NCI-H1105 (cell line): ENCODE data around the gene SRGAP2C.
"Not testable (repeated sequence)": the region's sequence is repeated elsewhere in the genome, so short reads cannot be mapped to it uniquely, and the experiment has no call there.

Source experiments
- DNase-seq: peaks from one replicate; lab custom pipeline; 2025; lab: John Stamatoyannopoulos, UW

The SRGAP2C gene

DNA sequence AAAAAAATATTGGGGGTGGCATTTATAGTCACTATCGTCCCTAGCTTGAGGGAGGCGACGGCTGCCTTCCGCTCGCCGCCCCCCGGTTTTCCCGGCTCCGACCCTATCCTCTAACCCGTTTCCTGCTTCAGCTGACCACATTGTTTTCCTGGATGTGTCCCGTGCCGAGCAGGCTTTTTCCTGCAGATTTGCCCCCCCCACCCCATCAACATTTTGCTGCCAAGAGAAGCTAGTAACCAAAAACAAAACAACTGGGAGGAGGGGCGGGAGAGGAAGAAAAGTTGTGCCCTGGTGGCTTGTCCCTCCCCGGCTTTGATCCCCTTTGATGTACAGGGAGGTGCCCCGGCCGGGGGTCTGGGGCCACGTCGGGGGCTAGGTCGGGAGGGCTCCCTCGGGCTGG is 1.4 kb downstream of the SRGAP2C start:
- DNase-seq, result not testable (repeated sequence)

DNA sequence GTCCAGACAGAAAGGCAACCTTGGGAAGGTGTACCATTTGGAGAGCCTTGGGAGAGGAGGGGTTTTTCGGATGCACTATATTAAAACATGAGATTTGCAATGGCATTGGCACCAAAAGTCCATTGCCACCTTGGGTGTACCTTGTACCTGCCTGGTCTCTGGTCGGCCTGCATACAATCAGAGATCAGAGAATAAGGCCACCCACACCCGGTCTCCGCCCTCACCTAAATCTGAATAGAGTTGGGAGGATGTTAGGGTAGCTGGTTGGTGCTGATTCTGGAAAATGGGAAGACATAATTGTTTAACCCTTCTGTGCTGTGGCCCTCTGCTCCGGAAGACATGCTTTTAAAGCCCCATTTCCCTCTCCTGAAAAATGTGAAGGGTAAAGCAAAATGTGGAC is 3.1 kb downstream of the SRGAP2C start:
- DNase-seq, result not testable (repeated sequence)

GRCh38 chr1:121192512-121192911 is 7.7 kb downstream of the SRGAP2C start:
- not testable (repeated sequence) for DNase-seq

DNA sequence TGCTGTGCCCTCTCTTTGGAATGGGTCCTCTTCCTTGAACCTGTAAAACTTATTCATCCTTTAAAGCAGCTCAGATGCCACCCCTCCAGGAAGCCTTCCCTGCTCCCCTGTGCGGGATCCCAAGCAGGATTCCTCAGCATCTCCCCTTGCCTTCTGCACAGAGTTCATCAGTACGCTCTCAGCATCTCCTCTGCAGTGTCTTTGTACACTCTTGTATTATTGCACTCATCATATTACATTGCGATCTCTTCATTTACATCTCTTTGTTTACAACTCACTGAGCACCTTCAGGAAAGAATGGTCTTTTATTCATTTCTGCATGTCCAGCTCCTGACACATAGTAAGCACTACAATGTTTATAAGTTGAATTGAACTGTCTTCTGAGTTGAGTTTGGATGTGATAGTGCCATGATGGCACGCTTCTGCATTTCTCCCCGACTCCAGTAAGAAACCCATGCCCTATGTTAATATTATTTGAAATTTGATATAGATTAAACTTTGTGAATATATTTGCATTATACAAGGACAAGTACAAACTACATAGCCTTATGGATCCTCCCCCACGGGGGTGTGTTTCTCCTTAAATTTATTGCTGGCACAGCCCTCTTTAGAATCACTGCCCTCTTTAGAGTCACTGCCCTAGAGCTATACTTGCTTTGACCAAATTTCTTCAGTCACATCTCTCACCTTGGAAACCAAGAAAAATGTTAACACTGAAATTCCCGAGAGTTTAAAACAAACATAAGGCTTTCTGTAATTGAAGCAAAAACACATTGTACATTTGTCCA is 12.5 kb downstream of the SRGAP2C start:
- not testable (repeated sequence) for DNase-seq

GRCh38 chr1:121199763-121200162 is 15.0 kb downstream of the SRGAP2C start:
- DNase-seq, result not testable (repeated sequence)

- DNase-seq, result not testable (repeated sequence)
These were observed 15.5 kb downstream of the SRGAP2C start for GRCh38 chr1:121200232-121200631.

DNA sequence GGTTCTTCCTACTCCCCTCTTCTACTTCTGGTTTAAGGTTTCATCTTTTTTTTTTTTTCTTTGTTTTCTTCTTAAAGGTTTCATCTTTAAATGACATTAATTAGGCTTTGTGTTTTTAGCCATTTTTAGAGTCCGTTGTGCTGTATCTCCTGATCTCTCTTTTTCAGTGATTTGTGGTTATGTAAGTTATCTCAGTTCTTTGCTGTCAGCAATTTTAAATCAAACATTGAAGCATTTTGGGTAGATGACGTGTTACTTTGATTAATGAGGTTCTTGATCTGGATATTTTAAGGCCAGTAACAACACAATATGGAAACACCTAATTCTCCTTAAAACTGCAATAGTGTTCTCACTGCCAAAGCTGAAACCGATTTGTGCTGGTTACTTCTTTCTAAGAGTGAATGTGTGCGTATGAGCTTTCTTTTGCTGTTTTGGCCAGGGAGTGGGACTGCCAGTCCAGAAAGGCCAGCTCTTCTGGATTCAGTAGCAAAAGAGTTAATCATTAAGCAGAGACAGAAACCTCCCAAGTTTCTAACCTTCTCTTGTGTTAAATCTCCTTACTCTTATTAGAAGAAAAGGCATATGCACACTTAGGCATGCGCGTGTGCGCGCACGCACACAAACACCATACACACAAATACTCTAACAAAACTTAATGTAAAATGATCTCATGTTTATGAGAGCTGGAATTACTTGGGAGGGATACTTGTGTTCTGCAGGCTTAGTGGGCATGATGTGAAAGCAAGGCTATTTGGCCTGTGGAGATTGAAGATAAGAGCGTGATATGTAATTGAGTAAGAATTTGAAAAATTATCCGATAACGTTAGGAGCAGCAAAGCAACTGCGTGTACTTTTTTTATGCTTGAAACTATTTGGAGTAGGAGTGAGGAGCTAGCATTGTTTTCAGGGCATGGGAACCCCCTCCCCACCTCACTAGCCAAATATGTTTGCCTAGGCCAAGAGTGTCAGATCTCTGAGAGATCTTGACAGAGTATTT is 16.5 kb downstream of the SRGAP2C start:
- not testable (repeated sequence) for DNase-seq

DNA sequence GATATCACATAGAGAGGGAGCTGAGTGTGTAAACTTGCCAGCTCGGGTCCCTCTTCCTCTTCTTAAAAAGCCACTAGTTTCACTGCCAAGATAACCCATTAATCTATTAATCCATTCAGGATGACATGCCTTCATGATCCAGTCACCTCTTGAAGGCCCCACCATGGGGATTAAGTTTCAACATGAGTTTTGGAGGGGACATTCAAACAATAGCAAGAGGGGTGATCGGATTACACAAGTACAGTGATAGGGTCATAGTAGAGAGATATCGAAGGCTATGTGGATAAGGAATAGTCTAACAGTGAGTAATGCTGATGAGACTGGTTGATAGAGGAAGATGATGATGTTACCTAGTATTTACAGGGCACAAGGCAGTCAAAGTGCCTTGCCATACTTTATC is 18.2 kb downstream of the SRGAP2C start:
- not testable (repeated sequence) for DNase-seq

- DNase-seq, result not testable (repeated sequence)
These were observed 21.3 kb downstream of the SRGAP2C start for GRCh38 chr1:121205786-121206711.

- DNase-seq, result not testable (repeated sequence)
These were observed 22.6 kb downstream of the SRGAP2C start for GRCh38 chr1:121207328-121207727.

DNA sequence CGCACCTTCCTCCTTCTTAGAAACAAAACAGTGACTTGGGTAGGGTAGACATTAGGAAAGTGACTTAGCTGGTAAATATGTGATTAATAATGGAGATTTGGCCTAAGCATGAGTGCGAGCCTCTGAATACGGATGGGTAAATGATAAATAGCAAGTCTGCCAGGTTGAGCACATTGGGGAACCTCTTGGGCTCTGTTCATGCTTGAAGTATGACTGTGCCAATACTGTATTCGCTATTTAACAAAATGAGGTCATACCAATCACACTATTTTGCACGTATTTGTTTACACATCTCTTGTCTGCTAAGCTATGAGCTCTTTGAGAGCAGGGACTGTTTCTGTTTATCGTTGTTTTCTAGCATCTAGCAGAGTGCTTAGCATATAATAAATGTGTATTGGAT is 23.6 kb downstream of the SRGAP2C start:
- DNase-seq, result not testable (repeated sequence)

GRCh38 chr1:121210778-121211177 is 26.0 kb downstream of the SRGAP2C start:
- not testable (repeated sequence) for DNase-seq

- DNase-seq, result not testable (repeated sequence)
These were observed 28.7 kb downstream of the SRGAP2C start for GRCh38 chr1:121213491-121213890.

GRCh38 chr1:121214544-121215156 is 29.9 kb downstream of the SRGAP2C start:
- DNase-seq, result not testable (repeated sequence)

GRCh38 chr1:121215699-121216417 is 31.1 kb downstream of the SRGAP2C start:
- not testable (repeated sequence) for DNase-seq

DNA sequence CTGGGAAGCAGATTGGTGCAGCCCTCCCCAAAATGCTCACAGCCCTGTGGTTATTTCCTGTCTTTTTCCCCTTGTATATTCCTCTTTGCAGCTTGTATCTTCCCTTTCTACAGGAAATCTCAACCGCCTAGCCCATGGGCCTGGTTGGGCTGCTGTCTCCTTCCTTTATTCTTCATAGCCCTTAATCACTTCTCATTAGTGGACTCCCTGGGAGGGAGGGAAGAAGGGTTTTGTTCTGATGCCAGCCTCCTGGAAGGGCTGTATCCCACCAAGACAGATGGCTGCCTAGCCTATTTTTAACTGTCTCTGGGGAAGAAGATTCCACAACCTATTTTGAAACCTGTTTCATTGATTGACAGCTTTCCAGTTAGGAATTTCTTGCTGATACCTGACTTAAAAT is 31.9 kb downstream of the SRGAP2C start:
- DNase-seq, result not testable (repeated sequence)

DNA sequence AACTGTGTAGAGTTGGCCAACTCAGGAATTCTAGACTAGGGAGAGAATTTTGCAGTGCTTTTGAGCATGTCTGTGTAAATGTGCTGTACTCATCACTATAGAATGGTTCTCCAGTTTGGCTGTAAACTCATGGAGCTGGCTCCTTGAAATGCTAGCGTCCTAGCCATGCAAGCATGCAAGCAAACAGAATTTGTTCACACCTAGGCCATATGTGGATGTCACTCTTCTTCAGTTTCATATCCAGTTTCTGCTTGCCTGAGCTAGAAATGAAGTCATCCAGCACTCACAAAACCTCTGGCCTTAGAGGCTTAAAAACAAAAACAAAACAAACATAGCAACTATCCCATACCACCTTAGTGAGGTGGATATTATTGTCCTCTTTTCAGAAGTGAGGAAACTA is 37.0 kb downstream of the SRGAP2C start:
- not testable (repeated sequence) for DNase-seq

GRCh38 chr1:121224714-121225113 is 39.9 kb downstream of the SRGAP2C start:
- not testable (repeated sequence) for DNase-seq

- not testable (repeated sequence) for DNase-seq
These were observed 41.6 kb downstream of the SRGAP2C start for GRCh38 chr1:121226295-121226904.

DNA sequence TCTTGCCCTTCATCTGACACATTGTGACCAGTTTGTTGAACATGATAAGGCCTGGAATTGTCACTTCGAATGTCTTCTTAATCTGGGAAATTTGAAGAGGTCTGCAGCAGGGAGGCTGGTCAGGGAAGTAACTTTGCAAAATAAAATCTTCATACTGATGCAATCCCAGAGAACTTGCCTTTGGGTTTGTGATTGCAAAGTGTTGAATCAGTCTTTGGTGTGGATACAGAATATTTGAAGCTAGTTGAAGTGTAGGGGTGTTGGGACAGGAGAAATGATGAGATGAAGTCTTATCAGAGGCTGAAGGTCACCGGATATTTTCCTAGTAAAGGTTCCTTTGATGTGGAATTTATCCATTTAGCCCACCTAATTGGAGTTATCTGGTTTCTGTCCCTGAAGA is 42.1 kb downstream of the SRGAP2C start:
- DNase-seq, result not testable (repeated sequence)
